T-helper 1 cell treated with Interleukin-12 subunit alpha and Interleukin-12 subunit beta and Interleukin-4 antibody, amounts not matched to agents 30 μg/mL and 1 μg/mL, for 36 hours (primary cell): Measurements from ENCODE around the gene NTN1.

ENCODE experiments used
- H3K27ac Mint-ChIP-seq: one replicate; pipeline ENCODE4 v1.8.0; 2021; ENCODE audit warnings: mild to moderate bottlenecking, mixed read lengths
- H3K27me3 Mint-ChIP-seq: one replicate; pipeline ENCODE4 v1.8.0; 2021; ENCODE audit warnings: low read depth, mixed read lengths
- H3K36me3 Mint-ChIP-seq: one replicate; pipeline ENCODE4 v1.8.0; 2021; ENCODE audit warnings: low read depth, mixed read lengths
- H3K4me1 Mint-ChIP-seq: one replicate; pipeline ENCODE4 v1.8.0; 2021; ENCODE audit warnings: low read depth, mixed read lengths
- H3K4me3 Mint-ChIP-seq: one replicate; pipeline ENCODE4 v1.8.0; 2021; ENCODE audit warnings: mild to moderate bottlenecking, moderate library complexity, mixed read lengths
- H3K9me3 Mint-ChIP-seq: one replicate; pipeline ENCODE4 v1.8.0; 2021; ENCODE audit warnings: mixed read lengths

Gene NTN1

GRCh38 chr17:9233761-9234160, 212.5 kb downstream of the NTN1 start:
- no peaks in the 10 kb centered on the region for H3K9me3 Mint-ChIP-seq

DNA sequence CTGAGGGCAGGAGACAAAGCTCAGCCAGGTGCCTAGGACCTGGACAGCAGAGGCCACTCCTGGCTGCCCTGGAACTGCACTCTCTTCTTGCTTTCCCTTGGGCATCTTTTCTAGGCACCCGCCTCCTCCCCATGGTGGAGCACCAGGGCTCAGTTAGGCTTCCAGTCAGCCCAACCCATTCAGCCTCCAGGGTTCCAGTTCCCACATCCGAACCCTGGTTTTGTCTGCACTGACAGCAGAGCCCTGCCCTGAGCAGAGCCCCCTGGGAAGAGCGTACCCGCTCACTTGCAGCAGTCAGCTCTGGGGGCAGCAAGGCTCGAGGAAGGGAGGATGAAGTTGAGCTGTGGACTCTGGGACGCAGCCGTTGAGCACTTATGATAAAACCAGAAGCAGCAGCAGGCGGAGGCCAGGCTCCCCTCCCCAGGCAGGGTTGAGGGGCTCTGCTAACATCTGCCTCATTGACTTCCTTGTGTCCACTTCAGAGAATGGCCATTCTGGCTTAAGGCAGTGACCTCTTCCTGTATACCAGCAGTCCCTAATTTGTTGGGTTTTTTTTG, 213.2 kb downstream of the NTN1 start:
- peaks cover 7% of the 10 kb centered on the region for H3K4me1 Mint-ChIP-seq
- H3K27ac Mint-ChIP-seq, result no peak overlapping the region
- H3K36me3 Mint-ChIP-seq, result no peaks in the 10 kb centered on the region
- H3K9me3 Mint-ChIP-seq, result no peaks in the 10 kb centered on the region
- H3K27me3 Mint-ChIP-seq, result no peaks in the 10 kb centered on the region
- no peak overlapping the region for H3K4me3 Mint-ChIP-seq

More at GRCh38 chr17:9233761-9234160, 212.5 kb downstream of the NTN1 start:
- Mint-ChIP-seq H3K4me1 (peaks cover 1% of the 10 kb centered on the region), H3K27ac (no peak overlapping the region), H3K36me3 (no peaks in the 10 kb centered on the region), H3K27me3 (no peaks in the 10 kb centered on the region), H3K4me3 (no peak overlapping the region)

DNA sequence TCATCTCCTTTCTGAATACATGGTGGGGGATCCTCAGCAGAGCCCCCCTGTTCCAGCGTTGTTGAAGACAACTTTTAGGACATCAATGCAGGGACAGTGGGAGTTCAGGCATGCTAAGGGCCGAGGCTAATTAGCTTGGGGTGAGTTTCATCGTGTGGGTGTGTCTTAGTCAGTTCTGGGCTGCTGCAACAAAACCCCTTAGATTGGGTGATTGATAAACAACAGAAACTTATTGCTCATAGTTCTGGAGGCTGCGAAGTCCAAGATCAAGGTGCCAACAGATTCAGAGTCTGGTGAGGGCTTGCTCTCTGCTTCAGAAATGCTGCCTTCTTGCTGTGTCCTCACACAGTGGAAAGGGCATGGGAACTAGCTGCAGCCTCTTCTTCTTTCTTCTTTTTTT, 214.0 kb downstream of the NTN1 start:
- Mint-ChIP-seq H3K36me3 (no peaks in the 10 kb centered on the region), H3K27ac (no peak overlapping the region)

GRCh38 chr17:9236286-9237052, 215.2 kb downstream of the NTN1 start:
- no peak overlapping the region for H3K27ac Mint-ChIP-seq
- no peaks in the 10 kb centered on the region for H3K9me3 Mint-ChIP-seq
- peaks cover 9% of the 10 kb centered on the region for H3K4me1 Mint-ChIP-seq
- H3K4me3 Mint-ChIP-seq, result no peak overlapping the region
- no peaks in the 10 kb centered on the region for H3K36me3 Mint-ChIP-seq
- H3K27me3 Mint-ChIP-seq, result no peaks in the 10 kb centered on the region

More for the DNA sequence above, 214.0 kb downstream of the NTN1 start:
- Mint-ChIP-seq H3K9me3 (no peaks in the 10 kb centered on the region), H3K4me1 (peaks cover 9% of the 10 kb centered on the region), H3K4me3 (no peak overlapping the region), H3K27me3 (no peaks in the 10 kb centered on the region)

DNA sequence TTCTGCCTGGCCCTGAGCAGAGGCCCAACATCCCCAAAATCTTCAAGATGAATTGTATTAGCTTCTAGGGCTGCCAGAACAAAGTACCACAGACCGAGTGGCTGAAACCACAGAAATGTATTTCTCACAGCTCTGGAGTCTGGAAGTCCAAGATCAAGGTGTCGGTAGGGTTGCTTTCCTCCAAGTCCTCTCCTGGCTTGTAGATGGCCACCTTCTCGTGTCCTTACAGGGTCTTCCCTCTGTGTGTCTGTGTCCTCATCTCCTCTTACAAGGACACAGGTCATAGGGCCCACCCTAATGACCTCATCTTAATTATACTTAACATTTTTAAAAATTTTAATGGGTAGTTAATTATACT, 215.7 kb downstream of the NTN1 start:
- Mint-ChIP-seq H3K9me3 (no peaks in the 10 kb centered on the region), H3K27ac (no peak overlapping the region), H3K4me3 (no peak overlapping the region), H3K36me3 (no peaks in the 10 kb centered on the region), H3K27me3 (no peaks in the 10 kb centered on the region), H3K4me1 (peaks cover 9% of the 10 kb centered on the region)

GRCh38 chr17:9237661-9238301, 216.5 kb downstream of the NTN1 start:
- H3K4me1 Mint-ChIP-seq, result peaks cover 9% of the 10 kb centered on the region
- no peak overlapping the region for H3K4me3 Mint-ChIP-seq
- no peaks in the 10 kb centered on the region for H3K36me3 Mint-ChIP-seq
- H3K27ac Mint-ChIP-seq, result no peak overlapping the region
- no peaks in the 10 kb centered on the region for H3K27me3 Mint-ChIP-seq
- H3K9me3 Mint-ChIP-seq, result no peaks in the 10 kb centered on the region

GRCh38 chr17:9238340-9239245, 217.3 kb downstream of the NTN1 start:
- Mint-ChIP-seq H3K9me3 (no peaks in the 10 kb centered on the region), H3K4me3 (peak overlapping the region; percentile 29), H3K4me1 (peaks cover 9% of the 10 kb centered on the region), H3K36me3 (no peaks in the 10 kb centered on the region), H3K27ac (peak overlapping the region; percentile 10), H3K27me3 (no peaks in the 10 kb centered on the region)

GRCh38 chr17:9239246-9239792, 218.0 kb downstream of the NTN1 start:
- peak overlapping the region; percentile 73 for H3K4me3 Mint-ChIP-seq
- no peaks in the 10 kb centered on the region for H3K9me3 Mint-ChIP-seq
- peak overlapping the region; percentile 20 for H3K27ac Mint-ChIP-seq
- no peaks in the 10 kb centered on the region for H3K27me3 Mint-ChIP-seq
- H3K36me3 Mint-ChIP-seq, result no peaks in the 10 kb centered on the region
- H3K4me1 Mint-ChIP-seq, result peaks cover 9% of the 10 kb centered on the region

DNA sequence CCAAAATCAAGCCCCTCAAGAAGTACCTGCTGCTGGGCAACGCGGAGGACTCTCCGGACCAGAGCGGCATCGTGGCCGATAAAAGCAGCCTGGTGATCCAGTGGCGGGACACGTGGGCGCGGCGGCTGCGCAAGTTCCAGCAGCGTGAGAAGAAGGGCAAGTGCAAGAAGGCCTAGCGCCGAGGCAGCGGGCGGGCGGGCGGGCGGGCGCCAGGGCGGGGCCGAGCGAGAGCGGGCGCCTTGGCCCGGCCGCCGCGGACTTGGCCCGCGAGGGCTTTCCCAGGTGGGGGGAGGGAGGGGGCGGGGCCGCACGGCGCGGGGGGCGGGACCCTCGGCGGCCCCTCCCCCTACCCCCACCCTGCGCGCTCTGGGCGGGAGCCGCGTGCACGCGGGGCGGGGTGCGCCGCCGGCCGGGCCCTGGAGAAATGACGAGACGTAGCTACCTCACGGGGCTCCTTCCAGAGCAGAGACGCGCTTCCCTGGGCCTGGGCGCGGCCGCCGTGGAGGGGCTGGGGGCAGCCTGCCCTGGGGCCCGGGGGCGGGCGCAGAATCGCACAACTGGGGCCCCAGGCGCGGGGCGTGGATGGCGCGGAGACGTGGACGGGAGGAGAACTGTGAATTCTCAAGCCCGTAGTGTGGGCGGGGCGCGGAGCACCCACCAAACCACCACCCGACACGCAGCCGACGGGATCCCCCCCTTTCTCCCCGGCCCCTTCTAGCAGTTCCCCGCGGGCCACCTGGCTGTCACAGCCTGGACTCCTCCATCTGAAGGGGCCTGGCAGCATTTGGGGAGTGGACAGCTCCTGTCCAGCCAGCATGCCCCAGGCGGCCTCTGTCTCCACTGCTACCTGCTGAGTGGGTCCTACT, 218.7 kb downstream of the NTN1 start:
- H3K27ac Mint-ChIP-seq, result peak overlapping the region; percentile 20
- no peaks in the 10 kb centered on the region for H3K27me3 Mint-ChIP-seq
- no peaks in the 10 kb centered on the region for H3K9me3 Mint-ChIP-seq
- H3K4me1 Mint-ChIP-seq, result peaks cover 9% of the 10 kb centered on the region
- H3K4me3 Mint-ChIP-seq, result peak overlapping the region; percentile 73
- no peaks in the 10 kb centered on the region for H3K36me3 Mint-ChIP-seq

DNA sequence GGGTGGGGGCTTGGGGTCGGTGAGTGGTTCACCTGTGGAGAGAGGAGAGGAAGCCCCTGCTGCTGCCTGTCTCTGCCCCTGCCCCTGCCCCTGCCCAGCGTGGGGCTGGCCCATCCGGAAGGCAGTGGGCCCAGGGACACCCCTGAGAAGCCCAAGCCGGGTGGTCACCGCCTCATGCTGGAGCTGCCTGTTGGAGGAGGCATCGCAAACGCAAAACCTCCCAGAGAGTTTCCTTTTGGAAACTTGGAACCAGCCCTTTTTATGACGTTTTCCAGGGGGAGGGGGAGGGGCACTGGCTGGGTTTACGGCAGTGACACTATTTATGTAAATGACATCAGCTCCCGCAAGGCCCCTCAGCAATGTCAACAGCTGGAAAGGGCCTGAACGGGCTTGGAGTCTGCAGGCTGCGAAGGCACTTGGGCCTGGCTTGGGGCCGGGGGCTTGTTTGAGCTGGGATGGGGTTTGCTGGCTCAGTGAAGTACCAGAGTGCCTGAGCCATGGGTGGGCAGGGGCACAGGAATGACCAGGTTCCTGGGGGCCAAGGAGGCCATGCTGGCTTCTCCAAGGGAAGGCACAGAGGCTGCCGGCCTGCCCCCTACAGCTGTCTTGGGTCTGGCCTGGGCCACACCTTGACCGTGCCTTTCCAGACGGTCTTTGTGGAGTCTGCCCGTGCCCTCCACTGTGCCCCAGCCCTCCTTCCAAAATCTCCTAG, 219.5 kb downstream of the NTN1 start:
- H3K4me1 Mint-ChIP-seq, result peaks cover 9% of the 10 kb centered on the region
- no peaks in the 10 kb centered on the region for H3K36me3 Mint-ChIP-seq
- no peaks in the 10 kb centered on the region for H3K9me3 Mint-ChIP-seq
- H3K4me3 Mint-ChIP-seq, result no peak overlapping the region
- no peaks in the 10 kb centered on the region for H3K27me3 Mint-ChIP-seq
- H3K27ac Mint-ChIP-seq, result no peak overlapping the region

DNA sequence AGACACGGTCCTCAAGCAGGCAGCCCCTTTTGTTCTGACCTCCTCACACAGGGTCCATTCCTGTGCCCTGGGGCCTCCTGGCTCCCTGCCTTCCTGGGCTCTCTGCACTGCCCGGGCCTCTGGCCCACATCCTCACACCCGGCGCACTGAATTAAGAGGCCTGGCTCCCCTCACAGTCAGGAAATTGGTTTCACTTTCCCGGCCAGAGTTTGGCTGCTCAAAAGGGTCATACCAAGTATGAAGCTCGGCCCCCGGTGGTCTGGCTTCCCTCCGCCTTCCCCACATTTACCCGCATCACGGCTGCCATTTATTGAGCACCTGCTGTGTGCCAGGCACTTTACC, 220.0 kb downstream of the NTN1 start:
- H3K36me3 Mint-ChIP-seq, result no peaks in the 10 kb centered on the region
- H3K27me3 Mint-ChIP-seq, result no peaks in the 10 kb centered on the region
- H3K4me3 Mint-ChIP-seq, result no peak overlapping the region
- no peaks in the 10 kb centered on the region for H3K9me3 Mint-ChIP-seq
- no peak overlapping the region for H3K27ac Mint-ChIP-seq
- peaks cover 9% of the 10 kb centered on the region for H3K4me1 Mint-ChIP-seq

DNA sequence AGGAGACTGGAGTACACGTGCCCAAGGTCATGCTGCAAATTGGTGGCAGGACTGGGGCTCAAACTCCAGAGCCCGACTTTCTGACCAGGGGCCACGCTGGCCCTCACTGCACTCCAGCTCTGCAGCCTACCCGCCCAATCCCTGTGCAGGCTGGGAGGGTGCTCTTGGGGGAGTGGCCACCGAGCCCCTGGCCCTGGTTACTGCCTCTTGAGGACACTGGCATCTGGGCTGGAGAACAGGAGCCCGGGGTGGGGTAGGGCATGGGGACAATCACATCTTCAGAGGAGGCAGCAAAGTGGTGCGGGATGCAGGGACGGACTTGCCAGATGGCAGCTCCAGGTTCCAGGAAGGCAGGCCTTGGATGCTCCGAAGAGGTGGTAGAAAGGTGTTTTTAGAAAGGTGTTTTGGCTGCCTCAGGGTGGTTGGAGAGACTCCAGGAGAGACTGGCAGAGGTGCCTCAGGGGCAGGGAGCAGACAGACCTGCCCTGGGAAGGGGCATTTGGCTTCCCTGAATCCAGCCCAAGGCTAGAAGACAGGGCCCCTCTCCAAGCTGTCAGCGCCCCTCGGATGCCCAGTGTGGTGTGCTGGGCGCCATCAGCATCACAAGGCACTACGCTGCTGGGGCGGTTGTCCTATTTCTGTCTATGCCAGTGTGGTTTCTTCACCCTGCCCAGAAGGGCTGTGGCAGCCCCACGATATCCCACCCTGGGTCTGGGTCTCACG, 220.6 kb downstream of the NTN1 start:
- Mint-ChIP-seq H3K9me3 (no peaks in the 10 kb centered on the region), H3K36me3 (no peaks in the 10 kb centered on the region), H3K4me1 (peaks cover 9% of the 10 kb centered on the region), H3K27me3 (no peaks in the 10 kb centered on the region), H3K27ac (no peak overlapping the region), H3K4me3 (no peak overlapping the region)

DNA sequence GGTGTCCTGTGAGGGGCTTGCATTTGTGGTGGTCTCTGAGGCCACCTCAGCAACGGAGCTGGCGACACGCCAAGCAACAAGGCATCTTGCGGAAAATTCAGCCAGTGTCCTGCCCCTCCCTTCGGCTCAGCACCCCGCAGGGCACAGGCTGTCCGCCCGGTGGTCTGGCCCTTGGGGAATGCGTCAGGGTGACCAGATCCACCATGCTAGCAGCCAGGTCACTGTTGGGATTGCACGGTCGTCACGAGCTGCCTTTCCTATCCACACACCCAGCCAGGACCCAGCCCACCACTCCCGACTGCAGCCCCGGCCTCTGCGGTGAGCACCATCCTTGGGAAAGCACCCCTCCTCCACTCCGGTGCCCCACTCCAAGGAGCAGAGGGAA, 221.2 kb downstream of the NTN1 start:
- no peaks in the 10 kb centered on the region for H3K9me3 Mint-ChIP-seq
- H3K27ac Mint-ChIP-seq, result no peak overlapping the region
- H3K36me3 Mint-ChIP-seq, result no peaks in the 10 kb centered on the region
- no peak overlapping the region for H3K4me3 Mint-ChIP-seq
- H3K27me3 Mint-ChIP-seq, result no peaks in the 10 kb centered on the region
- H3K4me1 Mint-ChIP-seq, result peaks cover 9% of the 10 kb centered on the region
